Nucleus accumbens (tissue), 56 donors: Measurements from ENCODE around the gene ATXN7L1.
A peak's percentile ranks its signal among the peaks of the same experiment; 100 is the strongest.

Source experiments
- DNase-seq, 56 donors: peaks; one replicate each; lab custom pipeline; 2025; lab: John Stamatoyannopoulos, UW

Gene ATXN7L1

GRCh38 chr7:105638334-105638733 lies 238.1 kb downstream of the ATXN7L1 start:
- DNase-seq, result no peak

DNA sequence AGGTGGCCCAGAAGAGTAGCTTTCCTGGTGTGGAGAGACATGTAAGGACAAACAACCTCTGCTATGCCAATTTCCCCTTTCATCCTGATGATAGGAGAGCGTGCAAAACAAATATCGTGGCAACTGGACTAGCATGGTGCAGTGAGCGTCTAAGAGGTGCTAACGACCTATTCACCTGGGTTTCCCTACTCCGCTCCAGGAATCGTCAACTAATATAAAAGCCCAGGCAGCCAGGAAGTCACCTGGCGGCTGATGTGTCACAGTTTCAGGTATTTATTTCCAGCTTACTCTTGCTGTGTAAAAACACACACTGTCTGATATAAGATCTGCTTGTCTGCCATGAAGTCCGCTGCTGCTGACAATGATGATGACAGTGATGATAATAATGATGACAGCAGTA lies 238.6 kb downstream of the ATXN7L1 start:
- no peak for DNase-seq

- DNase-seq, result no peak
These were observed 239.4 kb downstream of the ATXN7L1 start for GRCh38 chr7:105636982-105637381.

GRCh38 chr7:105635197-105635596 lies 241.2 kb downstream of the ATXN7L1 start:
- no peak for DNase-seq

- no peak for DNase-seq
These were observed 250.4 kb downstream of the ATXN7L1 start for GRCh38 chr7:105625986-105626385.

GRCh38 chr7:105623906-105624305 lies 252.5 kb downstream of the ATXN7L1 start:
- DNase-seq, result no peak

- no peak for DNase-seq
These were observed 253.0 kb downstream of the ATXN7L1 start for GRCh38 chr7:105623378-105623777.

- DNase-seq, result peak in 27 of 56 donors; percentile 5 to 79 (median 42)
These were observed 254.2 kb downstream of the ATXN7L1 start for GRCh38 chr7:105622106-105622731.

GRCh38 chr7:105621617-105622016 lies 254.8 kb downstream of the ATXN7L1 start:
- DNase-seq, result peak in 34 of 56 donors; percentile 7 to 64 (median 30)

GRCh38 chr7:105621176-105621575 lies 255.2 kb downstream of the ATXN7L1 start:
- no peak for DNase-seq

GRCh38 chr7:105619590-105619989 lies 256.8 kb downstream of the ATXN7L1 start:
- DNase-seq, result no peak

DNA sequence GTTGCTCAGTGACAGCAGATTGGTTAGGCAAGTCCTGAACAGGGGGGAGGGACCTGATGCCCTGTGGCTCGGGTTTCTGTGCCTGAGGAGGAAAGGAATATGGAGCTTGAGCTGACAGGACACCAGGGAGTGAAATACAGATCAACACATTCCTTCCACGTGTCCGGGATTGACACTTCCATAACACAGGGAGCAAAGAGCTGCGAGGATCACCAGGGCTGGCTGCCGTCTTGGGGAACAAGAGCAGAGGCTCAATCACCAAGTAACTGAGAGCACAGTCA lies 258.4 kb downstream of the ATXN7L1 start:
- no peak for DNase-seq

- DNase-seq, result no peak
These were observed 259.0 kb downstream of the ATXN7L1 start for GRCh38 chr7:105617280-105618015.

GRCh38 chr7:105614341-105614840 lies 262.0 kb downstream of the ATXN7L1 start:
- no peak for DNase-seq

- no peak for DNase-seq
These were observed 262.6 kb downstream of the ATXN7L1 start for GRCh38 chr7:105613611-105614330.

- DNase-seq, result no peak
These were observed 263.6 kb downstream of the ATXN7L1 start for GRCh38 chr7:105612806-105613205.

- DNase-seq, result no peak
These were observed 264.3 kb downstream of the ATXN7L1 start for GRCh38 chr7:105611856-105612775.

DNA sequence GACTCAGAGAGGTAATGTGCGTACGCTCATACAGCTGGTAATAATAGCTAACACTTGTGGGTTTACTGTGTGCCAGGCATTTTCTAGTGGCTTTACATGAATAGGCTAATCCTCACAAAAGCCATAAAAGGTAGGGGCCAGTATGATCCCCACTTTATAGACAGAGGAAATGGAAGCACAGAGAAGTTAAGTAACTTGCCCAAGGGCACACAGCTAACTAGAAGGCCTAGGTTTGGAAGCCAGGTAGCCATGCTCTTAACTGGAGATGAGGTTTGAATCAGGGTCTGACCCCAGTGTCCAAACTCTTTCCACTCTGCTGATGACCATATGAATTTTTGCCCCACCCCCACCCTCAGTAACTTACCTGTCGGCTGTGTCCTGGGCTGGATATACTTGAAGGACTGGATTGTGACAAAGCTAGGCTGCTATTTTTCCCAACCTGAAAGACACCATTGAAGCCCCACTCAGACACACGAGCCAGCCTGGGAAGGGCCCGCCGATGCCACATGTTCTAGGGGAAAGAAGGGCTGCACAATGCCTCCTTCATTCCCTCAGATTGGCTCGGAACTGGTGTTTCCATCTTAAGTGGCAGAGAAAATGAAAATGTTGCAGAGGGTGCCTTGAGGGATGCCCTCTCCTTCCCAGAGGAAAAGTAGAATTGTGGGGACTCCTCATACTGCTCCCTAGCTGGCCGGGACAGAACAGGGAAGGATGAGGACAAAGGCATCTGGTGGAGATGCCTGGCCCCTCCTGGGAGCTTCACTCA lies 266.1 kb downstream of the ATXN7L1 start:
- peak in 7 of 56 donors; percentile 3 to 24 (median 19) for DNase-seq
